Sigmoid colon (tissue), 7 donors: ENCODE results near the gene TXNRD2. TPM values are rescaled to one million over a fixed set of nuclear protein-coding genes. Genes with fewer than 3 reads are reported as not detected.
"Not testable (repeated sequence)": the region's sequence is repeated elsewhere in the genome, so short reads cannot be mapped to it uniquely, and the experiment has no call there.

Experiments used
- DNase-seq: peaks from one replicate; pipeline ENCODE4 v3.0.0-alpha.2; 2019
- H3K27ac ChIP-seq, 4 donors: fragments of 200-600 bp; sonication (generic); one replicate each; pipeline ENCODE4 v1.5.1; 2016 to 2019; ENCODE audit warnings: mild to moderate bottlenecking in 1 of 4
- H3K27me3 ChIP-seq, 3 donors: fragments of 200-600 bp; sonication (generic); one replicate each; pipeline ENCODE4 v1.5.1; 2019; ENCODE audit warnings: mild to moderate bottlenecking in 1 of 3
- H3K36me3 ChIP-seq, 4 donors: fragments of 200-600 bp; sonication (generic); one replicate each; pipeline ENCODE4 v1.5.1; 2016 to 2019
- H3K4me1 ChIP-seq, 4 donors: fragments of 200-600 bp; sonication (generic); one replicate each; pipeline ENCODE4 v1.5.1; 2017 to 2019
- H3K4me3 ChIP-seq, 4 donors: fragments of 200-600 bp; sonication (generic); one replicate each; pipeline ENCODE4 v1.5.1; 2017 to 2019; ENCODE audit warnings: mild to moderate bottlenecking in 2 of 4, moderate library complexity in 1 of 4
- H3K9me3 ChIP-seq, 4 donors: fragments of 200-600 bp in 3 of 4; sonication (generic) in 3 of 4; one replicate each; pipeline versions ENCODE4 v1.5.1 to v1.6.1; 2013 to 2019
- EP300 ChIP-seq, 4 donors: sonication (generic); formaldehyde crosslinking; IDR thresholded peaks; one replicate each; pipeline ENCODE4 v1.6.1; 2017; ENCODE audit warnings: antibody characterized with exemption in 4 of 4
- POLR2A ChIP-seq, 2 donors: fragments of 450-650 bp; IDR thresholded peaks; one replicate each; pipeline ENCODE4 v1.6.1; 2016; ENCODE audit warnings: antibody characterized with exemption in 2 of 2, mild to moderate bottlenecking in 2 of 2, moderate library complexity in 2 of 2
- POLR2AphosphoS5 ChIP-seq, 4 donors: sonication (generic); formaldehyde crosslinking; IDR thresholded peaks; one replicate each; pipeline ENCODE4 v1.6.1; 2017; ENCODE audit warnings: antibody characterized with exemption in 4 of 4
- WGBS, 2 donors: extraction: QIAGEN DNeasy Blood & Tissue Kit; methylation state at CpG; one replicate each; pipeline ENCODE4 v1.1.7; 2013; 5-methylcytosine and 5-hydroxymethylcytosine counted together
- intact Hi-C: fragments of 100-400 bp; cut with DNase I; formaldehyde crosslinking; loops from one replicate; pipeline ENCODE4 v1.15.1; 2023
- polyA plus RNA-seq, 3 donors: library from polyadenylated mRNA; stranded (reverse); fragments of 200-250 nt; gene quantifications; one replicate each; pipeline ENCODE4 v1.2.3, GENCODE V29; 2013
- total RNA-seq, 4 donors: library from RNA; depleted of rRNA; stranded (reverse); fragments of >200 nt; gene quantifications; one replicate each; pipeline ENCODE4 v1.1.0, GENCODE V29; 2016
- TF ChIP-seq, protein P1 (sequence below), 4 experiments: fragments of 450-650 bp in 3 of 4; fragments of 200-600 bp in 1 of 4; IDR thresholded peaks; one replicate each; pipeline ENCODE4 v1.5.1; 2016 to 2019; ENCODE audit warnings: antibody characterized with exemption in 4 of 4, mild to moderate bottlenecking in 3 of 4, moderate library complexity in 2 of 4
- donor health status: healthy with polysubstance abuse.
- donor health status: Bipolar disorder and iron deficiency.
- donor health status: healthy.

TXNRD2 gene
- total and polyA plus RNA-seq, 7 donors, result 13.2 to 29.6 (median 18.3) TPM

DNA sequence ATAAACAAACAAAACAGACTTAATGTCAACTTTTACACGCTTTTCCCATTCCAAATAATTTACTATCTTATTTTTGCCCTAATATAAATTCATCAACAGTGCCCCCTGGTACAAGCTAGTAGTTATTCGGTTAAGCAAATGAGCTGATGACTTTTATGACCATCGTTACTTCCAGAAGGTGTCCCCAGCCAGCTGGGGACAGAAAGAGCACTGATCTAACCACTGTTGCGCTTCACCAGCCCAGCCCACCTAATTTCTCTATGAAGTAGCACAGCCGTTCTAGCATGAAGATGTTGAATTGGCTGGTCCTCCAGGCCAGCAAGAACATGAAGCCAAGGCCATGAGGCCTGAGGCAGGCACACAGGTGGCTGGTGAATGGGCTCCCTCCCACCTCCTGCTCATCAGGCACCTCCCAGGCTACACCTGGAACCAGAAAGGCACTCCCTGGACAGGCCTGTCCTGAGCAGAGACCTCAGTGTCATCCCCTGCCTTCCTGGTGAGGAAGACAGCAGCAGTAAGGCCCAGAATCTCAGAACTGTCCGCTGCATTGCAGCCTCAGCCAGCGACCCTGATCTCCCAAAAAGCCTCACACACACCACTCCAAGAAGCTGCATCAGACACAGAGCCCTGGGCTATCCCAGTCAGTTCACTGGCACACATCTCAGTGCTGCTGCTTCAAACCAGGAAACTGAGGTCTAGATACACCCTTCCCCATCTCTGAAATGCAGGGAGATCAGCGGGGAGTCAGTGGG is 99.8 kb downstream of the TXNRD2 start:
- Histone ChIP-seq H3K4me3 (no peak overlapping the region), H3K36me3 (peaks cover 0 to under 1% (median under 1%) of the 10 kb centered on the region in 4 donors), H3K27ac (no peak overlapping the region), H3K27me3 (no peaks in the 10 kb centered on the region), H3K4me1 (peaks cover 0 to 15% (median 11%) of the 10 kb centered on the region in 4 donors), H3K9me3 (no peaks in the 10 kb centered on the region)
- intact Hi-C loops, result no loop called here
- no peak for TF ChIP-seq POLR2AphosphoS5 (IDR thresholded peaks at IDR 0.05)
- no peak for TF ChIP-seq EP300 (IDR thresholded peaks at IDR 0.05)
- no peak for TF ChIP-seq POLR2A (IDR thresholded peaks at IDR 0.05)
- TF ChIP-seq, protein P1, sequence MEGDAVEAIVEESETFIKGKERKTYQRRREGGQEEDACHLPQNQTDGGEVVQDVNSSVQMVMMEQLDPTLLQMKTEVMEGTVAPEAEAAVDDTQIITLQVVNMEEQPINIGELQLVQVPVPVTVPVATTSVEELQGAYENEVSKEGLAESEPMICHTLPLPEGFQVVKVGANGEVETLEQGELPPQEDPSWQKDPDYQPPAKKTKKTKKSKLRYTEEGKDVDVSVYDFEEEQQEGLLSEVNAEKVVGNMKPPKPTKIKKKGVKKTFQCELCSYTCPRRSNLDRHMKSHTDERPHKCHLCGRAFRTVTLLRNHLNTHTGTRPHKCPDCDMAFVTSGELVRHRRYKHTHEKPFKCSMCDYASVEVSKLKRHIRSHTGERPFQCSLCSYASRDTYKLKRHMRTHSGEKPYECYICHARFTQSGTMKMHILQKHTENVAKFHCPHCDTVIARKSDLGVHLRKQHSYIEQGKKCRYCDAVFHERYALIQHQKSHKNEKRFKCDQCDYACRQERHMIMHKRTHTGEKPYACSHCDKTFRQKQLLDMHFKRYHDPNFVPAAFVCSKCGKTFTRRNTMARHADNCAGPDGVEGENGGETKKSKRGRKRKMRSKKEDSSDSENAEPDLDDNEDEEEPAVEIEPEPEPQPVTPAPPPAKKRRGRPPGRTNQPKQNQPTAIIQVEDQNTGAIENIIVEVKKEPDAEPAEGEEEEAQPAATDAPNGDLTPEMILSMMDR (IDR thresholded peaks at IDR 0.05), result no peak
- WGBS, 2 donors, result 76 to 85% methylated on average over 8 of the region's 8 CpGs
- DNase-seq, result peak; percentile 29

DNA sequence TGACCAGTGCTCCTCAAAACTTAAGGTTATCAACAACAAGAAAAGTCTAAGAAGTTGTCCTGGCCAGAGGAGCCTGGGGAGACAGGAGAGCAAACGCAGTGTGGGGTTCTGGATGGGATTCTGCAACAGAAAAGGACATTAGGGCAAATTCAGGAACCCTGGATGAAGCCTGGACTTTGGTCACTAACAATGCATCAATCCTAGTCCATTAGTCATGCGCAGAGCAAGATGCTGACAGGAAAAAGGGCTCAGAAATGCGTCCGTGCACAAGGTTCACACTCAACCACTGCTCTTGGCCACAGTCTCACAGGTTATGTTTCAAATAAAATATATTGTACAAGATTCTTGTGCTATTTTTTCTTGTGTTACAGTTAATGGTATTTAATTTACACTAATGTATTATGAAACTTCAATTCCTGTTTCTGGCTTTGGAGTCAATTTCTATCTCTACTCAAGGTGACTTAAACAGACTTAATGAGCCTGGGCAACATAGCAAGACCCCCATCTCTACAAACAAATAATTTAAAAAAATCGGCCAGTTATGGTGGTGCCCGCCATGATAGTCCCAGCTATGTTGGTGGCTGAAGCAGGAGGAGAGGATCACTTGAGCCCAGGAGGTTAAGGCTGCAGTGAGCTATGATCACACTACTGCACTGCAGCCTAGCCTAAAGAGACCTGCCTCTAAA is 100.5 kb downstream of the TXNRD2 start:
- no peak overlapping the region for H3K4me3 ChIP-seq
- no peaks in the 10 kb centered on the region for H3K9me3 ChIP-seq
- no peak for TF ChIP-seq POLR2AphosphoS5 (IDR thresholded peaks at IDR 0.05)
- TF ChIP-seq EP300 (IDR thresholded peaks at IDR 0.05), result no peak
- peaks cover 0 to 15% (median 11%) of the 10 kb centered on the region in 4 donors for H3K4me1 ChIP-seq
- DNase-seq, result no peak
- H3K27ac ChIP-seq, result no peak overlapping the region
- no peaks in the 10 kb centered on the region for H3K36me3 ChIP-seq
- 94% methylated on average over 6 of the region's 6 CpGs for WGBS, 2 donors
- intact Hi-C loops, result no loop called here
- no peaks in the 10 kb centered on the region for H3K27me3 ChIP-seq

DNA sequence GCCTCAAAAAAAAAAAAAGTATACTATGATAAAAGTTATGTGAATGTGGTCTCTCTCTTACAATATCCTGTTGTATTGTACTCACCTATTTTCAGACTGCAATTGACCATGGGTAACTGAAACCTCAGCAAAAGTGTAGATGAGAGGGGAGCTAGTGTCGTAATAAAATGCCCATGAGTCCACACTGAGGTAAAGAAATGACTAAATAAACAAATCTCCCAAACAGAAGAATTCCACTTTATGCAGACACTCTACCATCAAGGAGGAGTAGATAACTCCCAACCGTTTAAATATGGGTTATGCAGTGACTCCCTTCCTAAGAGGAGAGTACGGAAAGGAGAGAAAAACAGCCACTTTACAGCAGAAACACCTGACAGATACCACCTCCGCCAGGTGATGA is 101.6 kb downstream of the TXNRD2 start:
- H3K9me3 ChIP-seq, result no peaks in the 10 kb centered on the region
- H3K27ac ChIP-seq, result no peak overlapping the region
- TF ChIP-seq POLR2AphosphoS5 (IDR thresholded peaks at IDR 0.05), result no peak
- no peak for TF ChIP-seq EP300 (IDR thresholded peaks at IDR 0.05)
- intact Hi-C loops, result no loop called here
- no peak overlapping the region for H3K4me3 ChIP-seq
- DNase-seq, result no peak
- no peaks in the 10 kb centered on the region for H3K36me3 ChIP-seq
- H3K27me3 ChIP-seq, result no peaks in the 10 kb centered on the region
- 83 to 84% methylated on average over 4 of the region's 4 CpGs for WGBS, 2 donors
- peaks cover 0 to 13% (median 10%) of the 10 kb centered on the region in 4 donors for H3K4me1 ChIP-seq

DNA sequence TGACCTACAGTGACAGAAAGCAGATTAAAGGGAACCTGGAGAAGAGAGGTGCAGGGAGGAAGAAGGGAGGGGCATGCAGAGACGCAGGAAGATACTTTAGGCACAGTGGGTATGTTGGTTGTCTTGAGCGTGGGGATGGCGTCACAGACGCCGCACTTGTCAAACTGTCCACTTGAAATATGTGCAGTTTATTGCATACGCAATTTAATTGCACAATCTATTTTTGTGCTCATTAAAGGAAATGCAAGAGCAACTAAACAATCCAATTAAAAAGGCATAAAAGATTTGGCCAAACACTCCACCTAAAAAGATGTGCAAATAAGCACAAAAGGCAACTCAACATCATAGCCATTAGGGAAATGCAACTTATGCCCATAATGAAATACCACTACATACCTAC is 103.7 kb downstream of the TXNRD2 start:
- Histone ChIP-seq H3K27me3 (no peaks in the 10 kb centered on the region), H3K9me3 (no peaks in the 10 kb centered on the region), H3K36me3 (no peaks in the 10 kb centered on the region), H3K27ac (no peak overlapping the region), H3K4me1 (no peaks in the 10 kb centered on the region), H3K4me3 (no peak overlapping the region)
- no peak for DNase-seq
- WGBS, 2 donors, result 91 to 93% methylated on average over 6 of the region's 6 CpGs
- intact Hi-C loops, result no loop called here
- TF ChIP-seq POLR2A (IDR thresholded peaks at IDR 0.05), result no peak

DNA sequence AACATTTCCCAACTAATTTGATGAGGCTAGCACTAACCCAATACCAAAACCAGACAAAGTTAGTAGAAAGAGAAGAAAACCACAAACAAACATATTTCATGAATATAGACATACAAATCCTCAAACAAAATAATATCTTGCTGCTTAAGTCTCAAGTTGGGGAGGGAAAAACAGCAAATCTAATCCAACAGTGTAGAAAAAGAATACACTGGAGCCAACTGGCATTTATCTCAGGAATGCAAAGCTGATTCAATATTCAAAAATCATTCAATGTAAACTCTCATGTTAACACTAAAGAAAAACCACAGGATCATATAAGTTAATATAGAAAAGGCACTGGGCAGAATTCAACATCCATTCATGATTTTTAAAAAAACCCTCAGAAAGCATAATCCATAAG is 105.1 kb downstream of the TXNRD2 start:
- no peaks in the 10 kb centered on the region for H3K36me3 ChIP-seq
- no peaks in the 10 kb centered on the region for H3K4me1 ChIP-seq
- H3K9me3 ChIP-seq, result no peaks in the 10 kb centered on the region
- no peak for DNase-seq
- intact Hi-C loops, result no loop called here
- H3K27me3 ChIP-seq, result no peaks in the 10 kb centered on the region
- H3K4me3 ChIP-seq, result no peak overlapping the region
- H3K27ac ChIP-seq, result no peak overlapping the region
- TF ChIP-seq POLR2A (IDR thresholded peaks at IDR 0.05) (no peak), EP300 (IDR thresholded peaks at IDR 0.05) (no peak), POLR2AphosphoS5 (IDR thresholded peaks at IDR 0.05) (no peak)
- TF ChIP-seq, protein P1 (IDR thresholded peaks at IDR 0.05), result no peak

DNA sequence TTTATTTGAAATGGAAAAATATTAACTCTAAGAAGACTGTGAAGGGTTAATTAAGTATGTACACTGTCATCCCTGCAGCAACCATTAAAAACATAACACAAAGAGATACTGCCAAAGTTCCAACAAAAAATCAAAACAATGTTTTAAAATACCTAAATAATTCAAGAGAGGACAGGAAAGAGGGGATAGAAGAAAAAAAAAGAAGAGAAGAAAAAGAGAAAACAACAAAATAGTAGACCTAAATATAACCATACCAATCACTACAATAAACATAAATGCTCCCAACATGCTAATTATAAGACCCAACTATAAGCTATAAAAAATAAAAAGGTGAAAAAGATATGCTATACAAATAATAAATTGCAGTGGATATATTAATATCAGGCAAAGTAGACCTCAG is 107.0 kb downstream of the TXNRD2 start:
- TF ChIP-seq POLR2A (IDR thresholded peaks at IDR 0.05) (no peak), EP300 (IDR thresholded peaks at IDR 0.05) (no peak), POLR2AphosphoS5 (IDR thresholded peaks at IDR 0.05) (no peak)
- TF ChIP-seq, protein P1 (IDR thresholded peaks at IDR 0.05), result no peak
- no peaks in the 10 kb centered on the region for H3K36me3 ChIP-seq
- no peaks in the 10 kb centered on the region for H3K9me3 ChIP-seq
- no peak for DNase-seq
- H3K27me3 ChIP-seq, result no peaks in the 10 kb centered on the region
- no peak overlapping the region for H3K4me3 ChIP-seq
- no peak overlapping the region for H3K27ac ChIP-seq
- H3K4me1 ChIP-seq, result no peaks in the 10 kb centered on the region
- intact Hi-C loops, result no loop called here

DNA sequence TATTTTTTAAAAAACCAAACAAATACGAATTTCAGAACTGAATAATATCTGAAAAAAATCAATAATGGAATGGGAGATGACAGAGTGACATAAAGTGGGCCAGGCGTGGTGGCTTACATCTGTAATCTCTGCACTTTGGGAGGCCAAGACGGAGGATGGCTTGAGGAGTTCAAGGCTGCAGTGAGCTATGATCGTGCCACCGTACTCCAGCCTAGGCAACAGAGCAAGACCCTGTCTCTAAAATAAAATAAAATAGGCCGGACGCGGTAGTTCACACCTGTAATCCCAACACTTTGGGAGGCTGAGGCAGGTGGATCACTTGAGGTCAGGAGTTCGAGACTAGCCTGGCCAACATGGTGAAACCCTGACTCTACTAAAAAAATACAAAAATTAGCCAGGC is 108.3 kb downstream of the TXNRD2 start:
- H3K27me3 ChIP-seq, H3K9me3 ChIP-seq, H3K4me1 ChIP-seq, intact Hi-C loops, DNase-seq, H3K27ac ChIP-seq, H3K4me3 ChIP-seq, H3K36me3 ChIP-seq: not testable (repeated sequence)
- WGBS, 2 donors, result 91 to 96% methylated on average over 9 of the region's 9 CpGs
